IMR-90 (cell line): Measurements from ENCODE around the gene LBHD2. TPM values are rescaled to one million over a fixed set of nuclear protein-coding genes. Genes with fewer than 3 reads are reported as not detected.

Experiments
- ATAC-seq: fragments of 200-7000 bp; cut with Tn5 transposase; 2 replicates; pipeline ENCODE4 v1.9.1; 2020; ENCODE audit warnings: low read depth, mild to moderate bottlenecking, moderate library complexity
- BruUV-seq: library from RNA; stranded (reverse); fragments of 400-500 nt; replicated peaks from 2 replicates; lab custom pipeline; 2021; lab: Mats Ljungman, UMichigan
- CTCF ChIA-PET: fragments of 300-600 bp; formaldehyde crosslinking; extraction: SDS; loops from one replicate; lab custom pipeline; 2021; ENCODE audit warnings: antibody characterized with exemption; lab: Yijun Ruan, JAX
- POLR2A ChIA-PET: fragments of 300-600 bp; sonication (Branson Sonifier 250); formaldehyde crosslinking; loops from one replicate; lab custom pipeline; 2022; ENCODE audit warnings: antibody characterized with exemption; ENCODE audit not compliant: unreplicated experiment; lab: Charles Lee
- DNase-seq: peaks from one replicate; pipeline ENCODE4 v3.0.0; 2013
- H2AFZ ChIP-seq: replicated peaks from 2 replicates; pipeline ENCODE3; 2013; ENCODE audit warnings: low read length, mild to moderate bottlenecking; ENCODE audit not compliant: poor library complexity
- H2AK5ac ChIP-seq: 2 replicates; pipeline ENCODE4 v1.6.1; 2013; ENCODE audit warnings: low read depth, low read length, inconsistent platforms
- H2AK9ac ChIP-seq: replicated peaks from 2 replicates; pipeline ENCODE3; 2013; ENCODE audit warnings: mild to moderate bottlenecking, low read depth, low read length, moderate library complexity; ENCODE audit not compliant: poor library complexity
- H2BK120ac ChIP-seq: 2 replicates; pipeline ENCODE4 v1.6.1; 2013; ENCODE audit warnings: low read depth, low read length, inconsistent platforms
- H2BK15ac ChIP-seq: 3 replicates; pipeline ENCODE4 v1.6.1; 2013; ENCODE audit warnings: low read depth, low read length, inconsistent platforms
- H2BK20ac ChIP-seq: 2 replicates; pipeline ENCODE4 v1.6.1; 2013; ENCODE audit warnings: low read depth, mild to moderate bottlenecking, inconsistent platforms, low read length, moderate library complexity
- H2BK5ac ChIP-seq: 2 replicates; pipeline ENCODE4 v1.6.1; 2013; ENCODE audit warnings: mild to moderate bottlenecking, low read depth, low read length, inconsistent platforms; ENCODE audit not compliant: poor library complexity, severe bottlenecking
- H3K14ac ChIP-seq: replicated peaks from 2 replicates; pipeline ENCODE4 v1.6.1; 2013; ENCODE audit warnings: low read depth, low read length, inconsistent platforms
- H3K18ac ChIP-seq: 2 replicates; pipeline ENCODE4 v1.6.1; 2013; ENCODE audit warnings: low read depth, low read length, control low read depth
- H3K23ac ChIP-seq: 2 replicates; pipeline ENCODE4 v1.6.1; 2013; ENCODE audit warnings: low read depth, low read length, inconsistent platforms
- H3K27ac ChIP-seq: 2 replicates; pipeline ENCODE4 v1.5.1; 2013; ENCODE audit warnings: mild to moderate bottlenecking, control low read depth, low read length; ENCODE audit not compliant: insufficient read depth
- H3K27me3 ChIP-seq: 2 replicates; pipeline ENCODE4 v1.6.1; 2013; ENCODE audit warnings: low read length; ENCODE audit not compliant: control insufficient read depth, insufficient read depth
- H3K36me3 ChIP-seq: 2 replicates; pipeline ENCODE4 v1.6.1; 2013; ENCODE audit warnings: low read length, mixed read lengths; ENCODE audit not compliant: control insufficient read depth, insufficient read depth
- H3K4ac ChIP-seq: 2 replicates; pipeline ENCODE4 v1.6.1; 2013; ENCODE audit warnings: low read depth, low read length, inconsistent platforms
- H3K4me1 ChIP-seq: 2 replicates; pipeline ENCODE4 v1.6.1; 2013; ENCODE audit warnings: low read length, mixed read lengths; ENCODE audit not compliant: control insufficient read depth, insufficient read depth
- H3K4me2 ChIP-seq: 2 replicates; pipeline ENCODE4 v1.6.1; 2013; ENCODE audit warnings: low read depth, mild to moderate bottlenecking, control low read depth, low read length, moderate library complexity
- H3K4me3 ChIP-seq: 2 replicates; pipeline ENCODE4 v1.5.1; 2013; ENCODE audit warnings: low read depth, mild to moderate bottlenecking, control low read depth, low read length, moderate library complexity; ENCODE audit not compliant: insufficient read depth
- H3K56ac ChIP-seq: 2 replicates; pipeline ENCODE4 v1.6.1; 2013; ENCODE audit warnings: low read length, inconsistent platforms; ENCODE audit not compliant: insufficient read depth; ENCODE audit errors: extremely low read depth
- H3K79me1 ChIP-seq, 2 experiments: 2 replicates each; pipeline ENCODE4 v1.6.1; 2013; ENCODE audit warnings: low read length in 2 of 2, inconsistent platforms in 1 of 2, low read depth in 1 of 2
- H3K9ac ChIP-seq: 2 replicates; pipeline ENCODE4 v1.6.1; 2013; ENCODE audit warnings: low read depth, low read length, control low read depth
- H3K9me1 ChIP-seq: 2 replicates; pipeline ENCODE4 v1.6.1; 2013; ENCODE audit warnings: low read length, inconsistent platforms; ENCODE audit not compliant: insufficient read depth
- H3K9me3 ChIP-seq: 2 replicates; pipeline ENCODE4 v1.6.1; 2013; ENCODE audit warnings: low read length; ENCODE audit not compliant: control insufficient read depth, insufficient read depth
- H4K20me1 ChIP-seq: 2 replicates; pipeline ENCODE4 v1.6.1; 2013; ENCODE audit warnings: low read length, inconsistent platforms; ENCODE audit not compliant: insufficient read depth
- H4K5ac ChIP-seq: 2 replicates; pipeline ENCODE4 v1.6.1; 2013; ENCODE audit warnings: mild to moderate bottlenecking, low read depth, low read length, control low read depth
- H4K8ac ChIP-seq, 2 experiments: 2 replicates each; pipeline ENCODE4 v1.6.1; 2013; ENCODE audit warnings: low read depth in 2 of 2, low read length in 2 of 2, control low read depth in 1 of 2, inconsistent platforms in 1 of 2
- H4K91ac ChIP-seq: 2 replicates; pipeline ENCODE4 v1.6.1; 2013; ENCODE audit warnings: low read depth, low read length, inconsistent platforms; ENCODE audit not compliant: insufficient read depth
- CEBPB ChIP-seq: IDR thresholded peaks from 2 replicates; pipeline ENCODE4 v1.6.1; 2012; ENCODE audit warnings: low read depth, low read length, improper control_type of control experiment
- CHD1 ChIP-seq: IDR thresholded peaks from 2 replicates; pipeline ENCODE4 v1.6.1; 2012; ENCODE audit warnings: low read depth, low read length, improper control_type of control experiment
- FOS ChIP-seq: fragments of 150-350 bp; IDR thresholded peaks from 2 replicates; pipeline ENCODE4 v1.6.1; 2016; ENCODE audit warnings: low read depth, low read length
- MAFK ChIP-seq: IDR thresholded peaks from 2 replicates; pipeline ENCODE4 v1.6.1; 2012; ENCODE audit warnings: low read depth, low read length, improper control_type of control experiment
- MXI1 ChIP-seq: IDR thresholded peaks from 2 replicates; pipeline ENCODE4 v1.6.1; 2012; ENCODE audit warnings: low read depth, mild to moderate bottlenecking, low read length, moderate library complexity, borderline replicate concordance
- WGBS, 2 experiments: methylation state at CpG; one replicate each; pipeline versions ENCODE4 v1.1.5 to v1.1.7; 2013; ENCODE audit warnings: missing lambda C conversion rate in 2 of 2; ENCODE audit not compliant: insufficient read length in 1 of 2; ENCODE audit errors: extremely low coverage in 2 of 2; 5-methylcytosine and 5-hydroxymethylcytosine counted together
- dilution Hi-C: fragments of 300-500 bp; cut with HindIII; formaldehyde crosslinking; loops from one replicate; pipeline ENCODE4 v1.14.3; 2018; ENCODE audit warnings: low sequenced_read_pairs; ENCODE audit not compliant: unreplicated experiment
- in situ Hi-C: fragments of 300-500 bp; cut with MboI; formaldehyde crosslinking; loops from 3 replicates; pipeline ENCODE4 v1.14.3; 2019; ENCODE audit warnings: low sequenced_read_pairs, inconsistent platforms, mixed read lengths
- intact Hi-C: fragments of 100-400 bp; cut with micrococcal nuclease; formaldehyde crosslinking; loops from 2 replicates; pipeline ENCODE4 v1.10.0; 2022
- polyA plus RNA-seq, 3 experiments: library from polyadenylated mRNA; depleted of rRNA; stranded (reverse); fragments of >200 nt; gene quantifications; 2 replicates each; pipeline ENCODE4 v1.2.3, GENCODE V29; 2012; ENCODE audit warnings: low replicate concordance in 1 of 3
- total RNA-seq: library from RNA; depleted of rRNA; stranded (reverse); fragments of >200 nt; gene quantifications from 2 replicates; pipeline ENCODE4 v1.2.3, GENCODE V29; 2012

LBHD2 gene
- total and polyA plus RNA-seq, 2 of the 4 experiments (the other 2 are of a cell fraction), result not detected

DNA sequence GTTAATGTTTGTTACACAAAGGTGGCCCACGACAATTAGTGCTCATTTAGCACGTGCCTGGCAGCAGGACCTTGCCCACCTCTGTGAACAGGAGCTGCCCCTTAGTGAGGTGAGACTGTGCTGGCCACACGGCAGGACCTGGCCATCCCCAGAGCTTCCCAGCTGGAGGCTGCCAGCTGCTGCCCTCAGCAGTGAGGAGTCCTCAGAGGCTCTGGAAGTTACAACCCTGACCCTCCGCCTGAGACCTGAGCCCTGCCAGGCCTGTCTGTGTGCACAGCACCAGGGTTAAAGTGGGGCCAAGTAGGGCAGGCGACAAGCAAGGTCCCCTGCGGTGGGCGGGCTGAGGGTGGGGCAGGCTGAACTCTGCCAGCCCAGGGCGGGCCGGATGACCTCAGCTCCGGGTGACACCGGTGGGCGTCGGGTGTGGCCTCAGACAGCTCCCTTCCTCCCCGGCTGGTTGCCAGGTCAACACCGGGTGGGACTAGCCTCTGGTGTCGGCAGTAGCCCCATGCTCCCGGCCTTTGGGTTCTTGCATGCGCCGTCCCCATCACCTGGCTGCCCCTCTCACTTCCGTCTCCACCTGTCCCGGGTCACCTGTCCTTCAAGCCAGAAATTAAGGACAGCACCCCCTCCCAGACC, 9.2 kb upstream of the LBHD2 start:
- H2AK9ac ChIP-seq, result peak overlapping the region; percentile 55
- H3K36me3 ChIP-seq, result no peaks in the 10 kb centered on the region
- H3K4me1 ChIP-seq, result peaks cover 2% of the 10 kb centered on the region; the same call in 1 of the 2 replicates
- peaks cover 9% of the 10 kb centered on the region; the same call in 1 of the 2 replicates for H3K27me3 ChIP-seq
- no peak overlapping the region for H3K4me3 ChIP-seq
- H4K91ac ChIP-seq, result no peak overlapping the region
- H3K56ac ChIP-seq, result no peak overlapping the region
- ChIA-PET POLR2A (no interaction called here), CTCF (interaction anchor here (1.0 kb wide), 1 partner anchor 12 kb away, joined by 3 read pairs; no protein-coding TSS in a partner anchor)
- H4K8ac ChIP-seq, result no peak overlapping the region
- no peak overlapping the region for H3K18ac ChIP-seq
- H3K9me3 ChIP-seq, result no peaks in the 10 kb centered on the region
- ATAC-seq (no peak), DNase-seq (no peak)
- H2BK120ac ChIP-seq, result no peak overlapping the region
- intact Hi-C loops, result loop anchor here (1.0 to 10.0 kb wide), 2 partner anchors 110 to 206 kb away; no protein-coding TSS in a partner anchor
- in situ Hi-C loops, result loop anchor here (5.0 kb wide), 1 partner anchor 217 kb away; no protein-coding TSS in a partner anchor
- no peak overlapping the region for H2BK15ac ChIP-seq
- H3K79me1 ChIP-seq, result no peaks in the 10 kb centered on the region
- no TSS peak for BruUV-seq
- no peak overlapping the region for H2BK20ac ChIP-seq
- H3K27ac ChIP-seq, result no peak overlapping the region
- H4K5ac ChIP-seq, result no peak overlapping the region
- H3K9ac ChIP-seq, result no peak overlapping the region
- TF ChIP-seq MXI1 (no peak), CHD1 (no peak), CEBPB (no peak), FOS (no peak), MAFK (no peak)
- H2AFZ ChIP-seq, result peak overlapping the region; percentile 93
- H3K14ac ChIP-seq, result no peak overlapping the region
- dilution Hi-C loops, result no loop called here
- no peaks in the 10 kb centered on the region for H3K9me1 ChIP-seq
- H4K20me1 ChIP-seq, result no peaks in the 10 kb centered on the region
- no peak overlapping the region for H3K23ac ChIP-seq
- 30% methylated on average over 16 of the region's 21 CpGs; no CpG with 5 or more reads in 1 of the 2 experiments for WGBS, 2 experiments
- no peak overlapping the region for H2BK5ac ChIP-seq
- H2AK5ac ChIP-seq, result 0 out of 2 replicates have a peak overlapping the region, but pooled peaks have one; percentile 33
- H3K4ac ChIP-seq, result no peak overlapping the region
- H3K4me2 ChIP-seq, result peak overlapping the region; percentile 74
